ENCODE data around the gene TMEM119.
"Not testable (repeated sequence)": the region's sequence is repeated elsewhere in the genome, so short reads cannot be mapped to it uniquely, and the experiment has no call there.

Gene TMEM119

DNA sequence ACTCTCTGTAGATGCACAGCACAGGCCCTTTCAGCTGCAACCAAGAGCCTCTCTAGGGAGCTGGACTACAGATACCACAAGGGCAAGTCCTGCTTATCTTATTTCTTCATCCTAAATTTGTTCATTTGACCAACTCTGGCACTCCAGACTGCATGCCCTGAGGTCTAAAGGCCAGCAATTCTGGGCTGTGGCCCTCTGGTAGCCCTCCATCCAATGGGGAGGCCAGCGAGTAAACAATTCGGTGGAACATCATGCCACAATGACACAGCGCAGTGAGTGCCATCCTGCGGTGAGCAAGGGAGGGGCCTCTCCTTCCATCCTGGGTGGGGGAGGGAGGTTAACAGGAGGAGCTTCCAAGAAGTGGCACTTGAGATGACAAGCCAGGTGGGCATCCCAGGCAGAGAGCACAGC lies 36.5 kb upstream of the TMEM119 start:
- Histone ChIP-seq H2BK120ac (ENCODE audit: low read depth, low read length) (no peak overlapping the region), H3K56ac (ENCODE audit: low read length) (no peak overlapping the region), H4K5ac (ENCODE audit: low read length) (no peak overlapping the region), H3K4me1 (ENCODE audit: control insufficient read depth, low read depth, low read length) (peaks cover 6% of the 10 kb centered on the region), H3K27me3 (ENCODE audit: insufficient read depth, low read length, poor library complexity) (no peaks in the 10 kb centered on the region), H3K4me2 (ENCODE audit: low read length) (no peak overlapping the region), H3K4ac (ENCODE audit: low read depth, low read length) (no peak overlapping the region), H3K27ac (ENCODE audit: low read depth, low read length) (no peak overlapping the region), H3K79me1 (ENCODE audit: low read length) (no peaks in the 10 kb centered on the region), H3K18ac (ENCODE audit: low read length) (no peak overlapping the region), H3K36me3 (ENCODE audit: control insufficient read depth, insufficient read depth, low read length) (no peaks in the 10 kb centered on the region), H3K4me3 (ENCODE audit: low read length) (no peak overlapping the region), H2AK5ac (ENCODE audit: low read length) (no peak overlapping the region), H2BK5ac (ENCODE audit: low read length) (no peak overlapping the region), H3K23ac (ENCODE audit: low read length) (no peak overlapping the region), H3K9ac (ENCODE audit: low read length) (no peak overlapping the region), H4K8ac (ENCODE audit: low read depth, low read length) (no peak overlapping the region), H2BK15ac (replicated peaks; ENCODE audit: low read depth) (no peak overlapping the region), H3K79me2 (ENCODE audit: control insufficient read depth, insufficient read depth, low read length) (no peaks in the 10 kb centered on the region)
- peak; percentile 62 for DNase-seq
- WGBS (ENCODE audit: extremely low coverage, insufficient coverage, low lambda C conversion rate), result no CpG with 5 or more reads among the region's 4 CpGs

DNA sequence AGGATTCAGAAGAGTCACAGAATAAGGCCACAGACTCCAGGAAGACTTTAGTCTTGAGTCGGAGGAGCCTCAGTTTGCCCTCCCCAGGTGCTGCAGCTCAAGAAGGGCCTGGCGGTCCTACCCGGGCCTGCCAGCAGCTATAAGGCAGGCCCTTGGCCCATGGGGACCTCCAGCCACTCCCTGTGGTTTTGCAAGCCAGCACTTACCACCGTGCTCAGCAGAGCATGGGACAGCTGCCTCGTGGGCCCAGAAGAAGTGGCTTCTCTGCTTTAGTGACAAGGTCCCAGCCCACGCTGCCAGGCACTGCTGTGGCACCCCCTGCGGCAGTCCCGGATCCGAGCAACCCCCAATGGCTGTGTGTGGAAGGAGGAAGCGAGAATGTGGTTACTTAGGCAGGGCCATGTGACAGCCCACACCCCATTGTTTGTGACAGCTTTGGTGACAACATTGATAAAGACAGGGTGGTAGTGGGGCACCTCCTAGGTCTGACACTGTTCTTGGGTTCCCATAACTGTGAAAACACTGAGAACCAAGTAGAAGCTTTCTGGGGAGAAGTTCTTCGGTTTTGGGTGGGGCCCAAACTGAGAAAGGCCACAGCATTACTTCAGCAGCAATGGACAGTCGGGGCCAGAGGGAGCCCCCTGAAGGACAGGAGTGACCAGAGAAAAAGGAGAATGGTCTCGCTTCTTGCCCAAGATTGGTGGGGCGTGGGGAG lies 35.8 kb upstream of the TMEM119 start, which contains the start of gene SELPLG:
Gene SELPLG, minus strand, starts transcription at position 361 of the 715 bp plus-strand sequence. CDS start 9,587 bp downstream, outside the sequence.
- Histone ChIP-seq H4K5ac (ENCODE audit: low read length) (no peak within 1 kb of the TSS), H2BK15ac (replicated peaks; ENCODE audit: low read depth) (no peak within 1 kb of the TSS), H3K4me3 (ENCODE audit: low read length) (no peak within 1 kb of the TSS), H3K27me3 (ENCODE audit: insufficient read depth, low read length, poor library complexity) (no peaks in the 10 kb centered on the region), H3K36me3 (ENCODE audit: control insufficient read depth, insufficient read depth, low read length) (no peaks in the 10 kb centered on the region), H3K79me2 (ENCODE audit: control insufficient read depth, insufficient read depth, low read length) (no peaks in the 10 kb centered on the region), H3K4me1 (ENCODE audit: control insufficient read depth, low read depth, low read length) (peaks cover 5% of the 10 kb centered on the region), H3K27ac (ENCODE audit: low read depth, low read length) (no peak within 1 kb of the TSS), H4K8ac (ENCODE audit: low read depth, low read length) (no peak within 1 kb of the TSS), H3K23ac (ENCODE audit: low read length) (no peak within 1 kb of the TSS), H3K4ac (ENCODE audit: low read depth, low read length) (no peak within 1 kb of the TSS), H3K56ac (ENCODE audit: low read length) (no peak within 1 kb of the TSS), H2BK5ac (ENCODE audit: low read length) (no peak within 1 kb of the TSS), H2BK120ac (ENCODE audit: low read depth, low read length) (no peak within 1 kb of the TSS), H3K18ac (ENCODE audit: low read length) (no peak within 1 kb of the TSS), H3K9ac (ENCODE audit: low read length) (no peak within 1 kb of the TSS), H2AK5ac (ENCODE audit: low read length) (no peak within 1 kb of the TSS), H3K4me2 (ENCODE audit: low read length) (no peak within 1 kb of the TSS), H3K79me1 (ENCODE audit: low read length) (no peaks in the 10 kb centered on the region)
- no CpG with 5 or more reads among the region's 14 CpGs for WGBS (ENCODE audit: extremely low coverage, insufficient coverage, low lambda C conversion rate)
- DNase-seq, result no peak

DNA sequence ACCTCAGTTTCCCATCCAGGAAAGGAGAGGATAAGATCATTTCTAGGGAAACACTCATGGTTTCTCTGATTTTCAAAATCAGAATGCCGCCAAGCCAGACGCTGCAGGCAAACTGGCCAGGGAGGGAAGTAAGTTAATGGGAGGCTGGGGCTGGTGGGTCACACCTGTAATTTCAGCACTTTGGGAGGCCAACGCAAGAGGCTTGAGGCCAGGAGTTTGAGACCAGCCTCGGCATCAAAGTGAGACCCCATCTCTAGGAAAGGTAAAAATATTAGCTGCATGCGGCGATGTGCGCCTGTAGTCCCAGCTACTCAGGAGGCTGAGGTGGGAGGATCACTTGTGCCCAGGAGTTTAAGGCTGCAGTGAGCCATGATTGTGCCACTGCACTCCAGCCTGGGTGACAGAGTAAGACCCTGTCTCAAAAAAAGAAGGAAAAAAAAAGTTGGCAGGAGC lies 35.2 kb upstream of the TMEM119 start:
- Histone ChIP-seq H2BK15ac (replicated peaks; ENCODE audit: low read depth) (no peak overlapping the region), H3K4ac (ENCODE audit: low read depth, low read length) (no peak overlapping the region), H3K79me1 (ENCODE audit: low read length) (no peaks in the 10 kb centered on the region), H4K5ac (ENCODE audit: low read length) (no peak overlapping the region), H3K4me3 (ENCODE audit: low read length) (no peak overlapping the region), H3K23ac (ENCODE audit: low read length) (no peak overlapping the region), H2AK5ac (ENCODE audit: low read length) (no peak overlapping the region), H3K27me3 (ENCODE audit: insufficient read depth, low read length, poor library complexity) (no peaks in the 10 kb centered on the region), H2BK5ac (ENCODE audit: low read length) (no peak overlapping the region), H3K36me3 (ENCODE audit: control insufficient read depth, insufficient read depth, low read length) (no peaks in the 10 kb centered on the region), H2BK120ac (ENCODE audit: low read depth, low read length) (no peak overlapping the region), H3K18ac (ENCODE audit: low read length) (no peak overlapping the region), H3K9ac (ENCODE audit: low read length) (no peak overlapping the region), H3K4me1 (ENCODE audit: control insufficient read depth, low read depth, low read length) (peaks cover under 1% of the 10 kb centered on the region), H3K4me2 (ENCODE audit: low read length) (no peak overlapping the region), H3K27ac (ENCODE audit: low read depth, low read length) (no peak overlapping the region), H3K79me2 (ENCODE audit: control insufficient read depth, insufficient read depth, low read length) (no peaks in the 10 kb centered on the region), H4K8ac (ENCODE audit: low read depth, low read length) (no peak overlapping the region), H3K56ac (ENCODE audit: low read length) (no peak overlapping the region)
- whole genome bisulfite sequencing (ENCODE audit: extremely low coverage, insufficient coverage, low lambda C conversion rate), result no CpG with 5 or more reads among the region's 7 CpGs
- no peak for DNase-seq

DNA sequence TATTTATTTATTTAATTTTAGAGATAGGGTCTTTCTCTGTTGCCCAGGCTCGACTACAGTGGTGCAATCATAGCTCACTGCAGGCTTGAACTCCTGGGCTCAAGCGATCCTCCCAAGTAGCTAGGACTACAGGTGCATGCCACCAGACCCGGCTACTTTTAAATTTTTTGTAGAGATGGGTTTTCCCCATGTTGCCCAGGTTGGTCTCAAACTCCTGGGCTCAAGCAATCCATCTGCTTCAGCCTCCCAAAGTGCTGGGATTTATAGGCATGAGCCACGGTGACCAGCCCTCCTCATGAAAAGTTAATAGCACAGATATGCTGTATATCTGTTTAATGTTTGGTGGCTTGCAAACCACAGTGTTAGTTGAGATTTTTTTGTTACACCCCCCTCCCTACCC lies 33.4 kb upstream of the TMEM119 start:
- not testable (repeated sequence) for H3K4me2 ChIP-seq (ENCODE audit: low read length); H3K79me2 ChIP-seq (ENCODE audit: control insufficient read depth, insufficient read depth, low read length); H3K23ac ChIP-seq (ENCODE audit: low read length); H2AK5ac ChIP-seq (ENCODE audit: low read length); H3K36me3 ChIP-seq (ENCODE audit: control insufficient read depth, insufficient read depth, low read length); H3K79me1 ChIP-seq (ENCODE audit: low read length); H3K4me1 ChIP-seq (ENCODE audit: control insufficient read depth, low read depth, low read length); H2BK5ac ChIP-seq (ENCODE audit: low read length); H3K27me3 ChIP-seq (ENCODE audit: insufficient read depth, low read length, poor library complexity); DNase-seq; H3K4ac ChIP-seq (ENCODE audit: low read depth, low read length); H3K27ac ChIP-seq (ENCODE audit: low read depth, low read length); H3K18ac ChIP-seq (ENCODE audit: low read length); H4K8ac ChIP-seq (ENCODE audit: low read depth, low read length); H2BK15ac ChIP-seq (replicated peaks; ENCODE audit: low read depth); H3K4me3 ChIP-seq (ENCODE audit: low read length); H4K5ac ChIP-seq (ENCODE audit: low read length); H3K56ac ChIP-seq (ENCODE audit: low read length); H3K9ac ChIP-seq (ENCODE audit: low read length); H2BK120ac ChIP-seq (ENCODE audit: low read depth, low read length)
- no CpG with 5 or more reads among the region's 4 CpGs for WGBS (ENCODE audit: extremely low coverage, insufficient coverage, low lambda C conversion rate)

DNA sequence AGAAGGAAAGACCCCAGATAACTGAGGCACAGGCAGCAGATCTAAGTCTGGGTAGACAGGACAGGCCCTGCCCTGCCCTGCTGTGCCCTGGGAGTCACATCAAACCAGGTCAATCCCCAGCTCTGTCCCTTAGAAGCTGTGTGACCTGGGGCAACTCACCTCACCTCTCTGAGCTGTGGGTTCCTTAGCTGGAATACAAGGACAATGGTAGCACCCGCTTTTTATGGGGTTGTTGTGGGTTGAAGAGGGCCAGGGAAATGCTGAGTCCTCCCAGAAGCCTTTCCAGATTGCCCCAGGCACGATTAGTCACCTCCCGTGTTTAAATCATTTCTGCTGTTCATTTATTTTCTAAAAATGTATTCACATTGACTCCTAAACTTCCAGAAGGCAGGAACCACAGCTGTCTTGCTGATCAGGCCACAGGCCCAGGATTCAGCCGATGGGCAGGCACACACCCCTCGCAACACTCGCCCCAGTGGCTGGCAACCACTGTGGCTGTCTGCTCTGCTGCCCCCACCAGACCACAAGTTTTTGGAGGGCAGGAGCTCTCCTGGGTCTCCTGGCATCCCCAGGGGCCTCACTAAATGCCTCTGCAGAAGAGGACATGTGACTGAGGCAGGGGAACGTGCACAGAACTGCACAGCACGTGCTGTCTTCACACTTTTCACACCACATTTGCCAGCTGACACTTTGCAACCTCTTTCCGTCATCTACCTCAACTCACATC lies 32.8 kb upstream of the TMEM119 start:
- no peak overlapping the region for H3K56ac ChIP-seq (ENCODE audit: low read length)
- no CpG with 5 or more reads among the region's 9 CpGs for WGBS (ENCODE audit: extremely low coverage, insufficient coverage, low lambda C conversion rate)
- no peaks in the 10 kb centered on the region for H3K79me1 ChIP-seq (ENCODE audit: low read length)
- H3K4me1 ChIP-seq (ENCODE audit: control insufficient read depth, low read depth, low read length), result no peaks in the 10 kb centered on the region
- no peak overlapping the region for H4K8ac ChIP-seq (ENCODE audit: low read depth, low read length)
- H3K27me3 ChIP-seq (ENCODE audit: insufficient read depth, low read length, poor library complexity), result no peaks in the 10 kb centered on the region
- no peak overlapping the region for H3K9ac ChIP-seq (ENCODE audit: low read length)
- H3K4me3 ChIP-seq (ENCODE audit: low read length), result no peak overlapping the region
- H3K23ac ChIP-seq (ENCODE audit: low read length), result no peak overlapping the region
- H3K79me2 ChIP-seq (ENCODE audit: control insufficient read depth, insufficient read depth, low read length), result no peaks in the 10 kb centered on the region
- H4K5ac ChIP-seq (ENCODE audit: low read length), result no peak overlapping the region
- DNase-seq, result no peak
- no peak overlapping the region for H2AK5ac ChIP-seq (ENCODE audit: low read length)
- H2BK15ac ChIP-seq (replicated peaks; ENCODE audit: low read depth), result no peak overlapping the region
- no peak overlapping the region for H2BK5ac ChIP-seq (ENCODE audit: low read length)
- no peak overlapping the region for H3K18ac ChIP-seq (ENCODE audit: low read length)
- H3K27ac ChIP-seq (ENCODE audit: low read depth, low read length), result no peak overlapping the region
- H2BK120ac ChIP-seq (ENCODE audit: low read depth, low read length), result no peak overlapping the region
- H3K4ac ChIP-seq (ENCODE audit: low read depth, low read length), result no peak overlapping the region
- no peaks in the 10 kb centered on the region for H3K36me3 ChIP-seq (ENCODE audit: control insufficient read depth, insufficient read depth, low read length)
- no peak overlapping the region for H3K4me2 ChIP-seq (ENCODE audit: low read length)

All from mesendoderm (in vitro differentiated cells).